Gastrocnemius medialis (tissue), 4 donors: ENCODE data around the gene ERF.

Experiments used
- CTCF ChIP-seq, 5 experiments: fragments of 450-650 bp in 3 of 5; fragments of 200-600 bp in 2 of 5; sonication (generic) in 2 of 5; IDR thresholded peaks in 4 of 5; conservative IDR thresholded peaks in 1 of 5; 1 replicate in 4 of 5; 2 replicates in 1 of 5; pipeline ENCODE4 v1.5.1; 2016 to 2019; ENCODE audit warnings: antibody characterized with exemption in 5 of 5, mild to moderate bottlenecking in 3 of 5, moderate library complexity in 3 of 5
- POLR2A ChIP-seq, 2 donors: fragments of 450-650 bp; IDR thresholded peaks; one replicate each; pipeline ENCODE4 v1.6.1; 2017; ENCODE audit warnings: antibody characterized with exemption in 2 of 2, mild to moderate bottlenecking in 2 of 2, moderate library complexity in 2 of 2

- TF ChIP-seq CTCF (IDR thresholded peaks at IDR 0.05 in 4 of 5, conservative IDR thresholded peaks at IDR 0.05 in 1 of 5) = no peak
- no peak for TF ChIP-seq POLR2A (IDR thresholded peaks at IDR 0.05)
These were observed 52.5 kb downstream of the ERF start for GRCh38 chr19:42202290-42202880.
